Choroid plexus epithelial cell (primary cell): ENCODE results near the gene C1R.
A peak's percentile ranks its signal among the peaks of the same experiment; 100 is the strongest.
"Not testable (repeated sequence)": the region's sequence is repeated elsewhere in the genome, so short reads cannot be mapped to it uniquely, and the experiment has no call there.

Experiments
- DNase-seq: peaks from one replicate; pipeline ENCODE4 v3.0.0-alpha.2; 2010; ENCODE audit warnings: low read depth
- H3K4me3 ChIP-seq: 2 replicates; pipeline ENCODE4 v1.5.1; 2011; ENCODE audit warnings: low read depth, mild to moderate bottlenecking, control low read depth, low read length, moderate library complexity
- CTCF ChIP-seq: conservative IDR thresholded peaks from 2 replicates; pipeline ENCODE4 v1.5.1; 2011; ENCODE audit warnings: low read depth, mild to moderate bottlenecking, control low read depth, inconsistent platforms, low read length, moderate library complexity

Gene C1R

GRCh38 chr12:7112041-7112440 is 19.8 kb upstream of the C1R start:
- no peak for TF ChIP-seq CTCF
- DNase-seq = no peak
- H3K4me3 ChIP-seq = no peak overlapping the region

- no peak for DNase-seq
- no peak overlapping the region for H3K4me3 ChIP-seq
- TF ChIP-seq CTCF = no peak
Observed at GRCh38 chr12:7110661-7111060, 18.4 kb upstream of the C1R start.

- H3K4me3 ChIP-seq = peak overlapping the region; percentile 72
- no peak for TF ChIP-seq CTCF
- DNase-seq = no peak
Observed at GRCh38 chr12:7109572-7109920, 17.3 kb upstream of the C1R start.

GRCh38 chr12:7108796-7109571 is 16.7 kb upstream of the C1R start, which contains the start of gene C1RL:
Gene C1RL, minus strand, starts transcription at chr12:7109214. Its CDS starts 34 bp downstream, at chr12:7109180.
- peak within 1 kb of the TSS; percentile 72 for H3K4me3 ChIP-seq
- DNase-seq = peak; percentile 97
- peak; percentile 99 for TF ChIP-seq CTCF

GRCh38 chr12:7108003-7108795 is 16.0 kb upstream of the C1R start:
- no peak for TF ChIP-seq CTCF
- peak overlapping the region; percentile 72 for H3K4me3 ChIP-seq
- DNase-seq = peak; percentile 78

- DNase-seq = peak; percentile 41
- no peak for TF ChIP-seq CTCF
Observed at GRCh38 chr12:7107636-7108002, 15.4 kb upstream of the C1R start.

GRCh38 chr12:7107181-7107580 is 14.9 kb upstream of the C1R start:
- not testable (repeated sequence) for DNase-seq
- peak overlapping the region; percentile 23 for H3K4me3 ChIP-seq

More at GRCh38 chr12:7107636-7108002, 15.4 kb upstream of the C1R start:
- H3K4me3 ChIP-seq = peak overlapping the region; percentile 72
